ENCODE data around the gene NTM.

Gene NTM

GRCh38 chr11:132116516-132116915 lies 746.1 kb downstream of the NTM start:
- Mint-ChIP-seq H3K4me3 (no peak overlapping the region), H3K36me3 (ENCODE audit: low read depth) (no peaks in the 10 kb centered on the region), H3K27ac (no peak overlapping the region), H3K27me3 (no peaks in the 10 kb centered on the region), H3K9me3 (no peaks in the 10 kb centered on the region), H3K4me1 (no peaks in the 10 kb centered on the region)
- no peak for DNase-seq
- ATAC-seq, result no peak

- no peak for DNase-seq
- H3K36me3 Mint-ChIP-seq (ENCODE audit: low read depth), result no peaks in the 10 kb centered on the region
- no peaks in the 10 kb centered on the region for H3K9me3 Mint-ChIP-seq
- no peaks in the 10 kb centered on the region for H3K27me3 Mint-ChIP-seq
- no peak overlapping the region for H3K27ac Mint-ChIP-seq
- H3K4me1 Mint-ChIP-seq, result no peaks in the 10 kb centered on the region
- H3K4me3 Mint-ChIP-seq, result no peak overlapping the region
- ATAC-seq, result no peak
Observed at GRCh38 chr11:132118661-132119060, 748.2 kb downstream of the NTM start.

- DNase-seq, result no peak
- Mint-ChIP-seq H3K27ac (no peak overlapping the region), H3K4me3 (no peak overlapping the region), H3K9me3 (no peaks in the 10 kb centered on the region), H3K27me3 (no peaks in the 10 kb centered on the region), H3K36me3 (ENCODE audit: low read depth) (no peaks in the 10 kb centered on the region), H3K4me1 (no peaks in the 10 kb centered on the region)
- no peak for ATAC-seq
Observed at GRCh38 chr11:132119573-132119972, 749.2 kb downstream of the NTM start.

- DNase-seq (no peak), ATAC-seq (no peak)
- Mint-ChIP-seq H3K4me1 (no peaks in the 10 kb centered on the region), H3K9me3 (no peaks in the 10 kb centered on the region), H3K27me3 (no peaks in the 10 kb centered on the region), H3K36me3 (ENCODE audit: low read depth) (no peaks in the 10 kb centered on the region), H3K4me3 (no peak overlapping the region), H3K27ac (no peak overlapping the region)
Observed at GRCh38 chr11:132122735-132123134, 752.3 kb downstream of the NTM start.

GRCh38 chr11:132123449-132123848 lies 753.0 kb downstream of the NTM start:
- Mint-ChIP-seq H3K4me3 (no peak overlapping the region), H3K9me3 (no peaks in the 10 kb centered on the region), H3K4me1 (no peaks in the 10 kb centered on the region), H3K27ac (no peak overlapping the region), H3K36me3 (ENCODE audit: low read depth) (no peaks in the 10 kb centered on the region), H3K27me3 (no peaks in the 10 kb centered on the region)
- ATAC-seq (no peak), DNase-seq (no peak)

GRCh38 chr11:132123854-132124835 lies 753.7 kb downstream of the NTM start:
- DNase-seq (no peak), ATAC-seq (no peak)
- no peaks in the 10 kb centered on the region for H3K9me3 Mint-ChIP-seq
- H3K36me3 Mint-ChIP-seq (ENCODE audit: low read depth), result no peaks in the 10 kb centered on the region
- H3K27me3 Mint-ChIP-seq, result no peaks in the 10 kb centered on the region
- H3K27ac Mint-ChIP-seq, result no peak overlapping the region
- H3K4me1 Mint-ChIP-seq, result no peaks in the 10 kb centered on the region
- H3K4me3 Mint-ChIP-seq, result no peak overlapping the region

GRCh38 chr11:132125988-132126871 lies 755.8 kb downstream of the NTM start:
- H3K36me3 Mint-ChIP-seq (ENCODE audit: low read depth), result no peaks in the 10 kb centered on the region
- ATAC-seq (no peak), DNase-seq (no peak)
- no peaks in the 10 kb centered on the region for H3K9me3 Mint-ChIP-seq
- no peaks in the 10 kb centered on the region for H3K4me1 Mint-ChIP-seq
- no peaks in the 10 kb centered on the region for H3K27me3 Mint-ChIP-seq
- H3K27ac Mint-ChIP-seq, result no peak overlapping the region
- H3K4me3 Mint-ChIP-seq, result no peak overlapping the region

GRCh38 chr11:132126973-132127899 lies 756.8 kb downstream of the NTM start:
- ATAC-seq (no peak), DNase-seq (no peak)
- H3K4me3 Mint-ChIP-seq, result no peak overlapping the region
- H3K27me3 Mint-ChIP-seq, result no peaks in the 10 kb centered on the region
- H3K27ac Mint-ChIP-seq, result no peak overlapping the region
- H3K9me3 Mint-ChIP-seq, result no peaks in the 10 kb centered on the region
- no peaks in the 10 kb centered on the region for H3K4me1 Mint-ChIP-seq
- H3K36me3 Mint-ChIP-seq (ENCODE audit: low read depth), result no peaks in the 10 kb centered on the region

GRCh38 chr11:132127900-132128288 lies 757.5 kb downstream of the NTM start:
- Mint-ChIP-seq H3K36me3 (ENCODE audit: low read depth) (no peaks in the 10 kb centered on the region), H3K4me1 (no peaks in the 10 kb centered on the region), H3K27me3 (no peaks in the 10 kb centered on the region), H3K4me3 (no peak overlapping the region), H3K27ac (no peak overlapping the region), H3K9me3 (no peaks in the 10 kb centered on the region)
- ATAC-seq (no peak), DNase-seq (no peak)

- Mint-ChIP-seq H3K27ac (no peak overlapping the region), H3K4me3 (no peak overlapping the region), H3K36me3 (ENCODE audit: low read depth) (no peaks in the 10 kb centered on the region), H3K9me3 (no peaks in the 10 kb centered on the region), H3K4me1 (no peaks in the 10 kb centered on the region), H3K27me3 (no peaks in the 10 kb centered on the region)
- DNase-seq (no peak), ATAC-seq (no peak)
Observed at GRCh38 chr11:132131047-132131446, 760.6 kb downstream of the NTM start.

- no peak overlapping the region for H3K4me3 Mint-ChIP-seq
Observed at GRCh38 chr11:132131961-132132360, 761.5 kb downstream of the NTM start.

GRCh38 chr11:132134322-132134721 lies 763.9 kb downstream of the NTM start:
- no peak overlapping the region for H3K27ac Mint-ChIP-seq
- DNase-seq, result no peak
- H3K9me3 Mint-ChIP-seq, result no peaks in the 10 kb centered on the region
- no peak overlapping the region for H3K4me3 Mint-ChIP-seq
- ATAC-seq, result no peak
- no peaks in the 10 kb centered on the region for H3K36me3 Mint-ChIP-seq (ENCODE audit: low read depth)
- peaks cover 3% of the 10 kb centered on the region for H3K27me3 Mint-ChIP-seq
- H3K4me1 Mint-ChIP-seq, result no peaks in the 10 kb centered on the region

More at GRCh38 chr11:132131961-132132360, 761.5 kb downstream of the NTM start:
- no peaks in the 10 kb centered on the region for H3K36me3 Mint-ChIP-seq (ENCODE audit: low read depth)
- no peaks in the 10 kb centered on the region for H3K27me3 Mint-ChIP-seq
- DNase-seq (no peak), ATAC-seq (no peak)
- no peak overlapping the region for H3K27ac Mint-ChIP-seq
- H3K9me3 Mint-ChIP-seq, result no peaks in the 10 kb centered on the region
- H3K4me1 Mint-ChIP-seq, result no peaks in the 10 kb centered on the region

GRCh38 chr11:132137289-132137980 lies 767.0 kb downstream of the NTM start:
- Mint-ChIP-seq H3K9me3 (no peaks in the 10 kb centered on the region), H3K36me3 (ENCODE audit: low read depth) (no peaks in the 10 kb centered on the region)
- ATAC-seq, result no peak

GRCh38 chr11:132137981-132138313 lies 767.5 kb downstream of the NTM start:
- peaks cover 3% of the 10 kb centered on the region for H3K27me3 Mint-ChIP-seq
- DNase-seq, result no peak
- no peaks in the 10 kb centered on the region for H3K36me3 Mint-ChIP-seq (ENCODE audit: low read depth)
- no peak overlapping the region for H3K27ac Mint-ChIP-seq
- no peaks in the 10 kb centered on the region for H3K4me1 Mint-ChIP-seq
- no peak for ATAC-seq
- H3K9me3 Mint-ChIP-seq, result no peaks in the 10 kb centered on the region
- no peak overlapping the region for H3K4me3 Mint-ChIP-seq

More at GRCh38 chr11:132137289-132137980, 767.0 kb downstream of the NTM start:
- Mint-ChIP-seq H3K27me3 (peaks cover 3% of the 10 kb centered on the region), H3K4me3 (no peak overlapping the region), H3K4me1 (no peaks in the 10 kb centered on the region), H3K27ac (no peak overlapping the region)
- DNase-seq, result no peak

Measured in activated naive CD8-positive, alpha-beta T cell treated with anti-CD3 and anti-CD28 coated beads, Interleukin-2, amount 50 U/mL, for 24 hours (primary cell).